SK-N-SH treated with all-trans-retinoic acid at 6 μM for 48 hours (cell line): ENCODE data around the gene POMP.

Experiments
- ARNTL ChIP-seq: fragments of 450-650 bp; formaldehyde crosslinking; IDR thresholded peaks from 2 replicates; pipeline ENCODE4 v1.5.0; 2020; ENCODE audit warnings: low read depth, mild to moderate bottlenecking, moderate library complexity, borderline replicate concordance
- CSDC2 ChIP-seq: fragments of 250-450 bp; sonication (Bioruptor Pico); IDR thresholded peaks from 2 replicates; pipeline ENCODE4 v1.5.0; 2020; ENCODE audit warnings: mild to moderate bottlenecking, moderate library complexity
- ISL1 ChIP-seq: fragments of 250-450 bp; sonication (Bioruptor Pico); IDR thresholded peaks from 2 replicates; pipeline ENCODE4 v2.1.2; 2022; ENCODE audit warnings: mild to moderate bottlenecking, moderate library complexity
- PPARA ChIP-seq: fragments of 250-450 bp; sonication (Bioruptor Pico); IDR thresholded peaks from 2 replicates; pipeline ENCODE4 v1.5.0; 2020; ENCODE audit warnings: mild to moderate bottlenecking, borderline replicate concordance
- RARB ChIP-seq: fragments of 250-450 bp; sonication (Bioruptor Pico); IDR thresholded peaks from 2 replicates; pipeline ENCODE4 v1.8.0; 2021; ENCODE audit warnings: mild to moderate bottlenecking, moderate library complexity
- ZFP30 ChIP-seq: fragments of 450-650 bp; formaldehyde crosslinking; IDR thresholded peaks from 2 replicates; pipeline ENCODE4 v1.5.0; 2022; ENCODE audit warnings: mild to moderate bottlenecking, moderate library complexity
- ZNF565 ChIP-seq: fragments of 450-650 bp; formaldehyde crosslinking; conservative IDR thresholded peaks from 2 replicates; pipeline ENCODE4 v1.5.0; 2020; ENCODE audit warnings: low read depth, mild to moderate bottlenecking, moderate library complexity
- ZNF70 ChIP-seq: fragments of 450-650 bp; formaldehyde crosslinking; IDR thresholded peaks from 2 replicates; pipeline ENCODE4 v1.5.0; 2020; ENCODE audit warnings: mild to moderate bottlenecking, moderate library complexity
- TF ChIP-seq, protein P1 (sequence below): fragments of 250-450 bp; sonication (Bioruptor Pico); IDR thresholded peaks from 2 replicates; pipeline ENCODE4 v1.8.0; 2021; ENCODE audit warnings: low read depth, mild to moderate bottlenecking, moderate library complexity, borderline replicate concordance
- TF ChIP-seq, protein P2 (sequence below): fragments of 250-450 bp; sonication (Bioruptor Pico); IDR thresholded peaks from 2 replicates; pipeline ENCODE4 v1.8.0; 2020; ENCODE audit warnings: mild to moderate bottlenecking, moderate library complexity, borderline replicate concordance
- TF ChIP-seq, protein P3 (sequence below): fragments of 250-450 bp; sonication (Bioruptor Pico); IDR thresholded peaks from 2 replicates; pipeline ENCODE4 v1.5.0; 2020; ENCODE audit warnings: mild to moderate bottlenecking, moderate library complexity
- TF ChIP-seq, protein P4 (sequence below): fragments of 250-450 bp; sonication (Bioruptor Pico); IDR thresholded peaks from 2 replicates; pipeline ENCODE4 v1.5.1; 2020; ENCODE audit warnings: low read depth, mild to moderate bottlenecking, moderate library complexity

DNA sequence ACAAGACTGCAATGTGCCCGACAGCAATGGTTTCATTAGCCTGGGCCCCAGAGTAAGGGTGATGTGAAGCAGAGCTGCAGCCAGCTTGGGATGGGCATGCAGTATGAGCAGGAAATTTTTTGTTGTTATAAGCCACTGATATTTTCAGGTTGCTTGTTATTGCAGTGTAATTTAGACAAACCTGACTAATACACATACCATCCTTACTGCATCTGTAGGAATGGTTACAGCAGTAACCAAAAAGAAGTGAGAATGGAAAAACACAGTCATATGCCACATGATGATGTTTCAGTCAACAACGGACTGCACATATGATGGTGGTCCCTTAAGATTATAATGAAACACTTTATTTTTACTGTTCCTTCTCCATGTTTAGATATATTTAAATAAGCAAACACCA lies 8.6 kb upstream of the POMP start:
- TF ChIP-seq ZFP30 (CRISPR knock-in tag) (no peak), CSDC2 (no peak), ARNTL (no peak), RARB (CRISPR knock-in tag) (no peak), ZNF565 (CRISPR knock-in tag) (no peak), PPARA (no peak), ISL1 (CRISPR knock-in tag) (no peak), ZNF70 (CRISPR knock-in tag) (no peak)
- TF ChIP-seq, protein P1, sequence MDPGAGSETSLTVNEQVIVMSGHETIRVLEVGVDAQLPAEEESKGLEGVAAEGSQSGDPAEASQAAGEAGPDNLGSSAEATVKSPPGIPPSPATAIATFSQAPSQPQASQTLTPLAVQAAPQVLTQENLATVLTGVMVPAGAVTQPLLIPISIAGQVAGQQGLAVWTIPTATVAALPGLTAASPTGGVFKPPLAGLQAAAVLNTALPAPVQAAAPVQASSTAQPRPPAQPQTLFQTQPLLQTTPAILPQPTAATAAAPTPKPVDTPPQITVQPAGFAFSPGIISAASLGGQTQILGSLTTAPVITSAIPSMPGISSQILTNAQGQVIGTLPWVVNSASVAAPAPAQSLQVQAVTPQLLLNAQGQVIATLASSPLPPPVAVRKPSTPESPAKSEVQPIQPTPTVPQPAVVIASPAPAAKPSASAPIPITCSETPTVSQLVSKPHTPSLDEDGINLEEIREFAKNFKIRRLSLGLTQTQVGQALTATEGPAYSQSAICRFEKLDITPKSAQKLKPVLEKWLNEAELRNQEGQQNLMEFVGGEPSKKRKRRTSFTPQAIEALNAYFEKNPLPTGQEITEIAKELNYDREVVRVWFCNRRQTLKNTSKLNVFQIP (CRISPR knock-in tag), result no peak
- TF ChIP-seq, protein P2, sequence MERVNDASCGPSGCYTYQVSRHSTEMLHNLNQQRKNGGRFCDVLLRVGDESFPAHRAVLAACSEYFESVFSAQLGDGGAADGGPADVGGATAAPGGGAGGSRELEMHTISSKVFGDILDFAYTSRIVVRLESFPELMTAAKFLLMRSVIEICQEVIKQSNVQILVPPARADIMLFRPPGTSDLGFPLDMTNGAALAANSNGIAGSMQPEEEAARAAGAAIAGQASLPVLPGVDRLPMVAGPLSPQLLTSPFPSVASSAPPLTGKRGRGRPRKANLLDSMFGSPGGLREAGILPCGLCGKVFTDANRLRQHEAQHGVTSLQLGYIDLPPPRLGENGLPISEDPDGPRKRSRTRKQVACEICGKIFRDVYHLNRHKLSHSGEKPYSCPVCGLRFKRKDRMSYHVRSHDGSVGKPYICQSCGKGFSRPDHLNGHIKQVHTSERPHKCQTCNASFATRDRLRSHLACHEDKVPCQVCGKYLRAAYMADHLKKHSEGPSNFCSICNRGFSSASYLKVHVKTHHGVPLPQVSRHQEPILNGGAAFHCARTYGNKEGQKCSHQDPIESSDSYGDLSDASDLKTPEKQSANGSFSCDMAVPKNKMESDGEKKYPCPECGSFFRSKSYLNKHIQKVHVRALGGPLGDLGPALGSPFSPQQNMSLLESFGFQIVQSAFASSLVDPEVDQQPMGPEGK (CRISPR knock-in tag), result no peak
- TF ChIP-seq, protein P3, sequence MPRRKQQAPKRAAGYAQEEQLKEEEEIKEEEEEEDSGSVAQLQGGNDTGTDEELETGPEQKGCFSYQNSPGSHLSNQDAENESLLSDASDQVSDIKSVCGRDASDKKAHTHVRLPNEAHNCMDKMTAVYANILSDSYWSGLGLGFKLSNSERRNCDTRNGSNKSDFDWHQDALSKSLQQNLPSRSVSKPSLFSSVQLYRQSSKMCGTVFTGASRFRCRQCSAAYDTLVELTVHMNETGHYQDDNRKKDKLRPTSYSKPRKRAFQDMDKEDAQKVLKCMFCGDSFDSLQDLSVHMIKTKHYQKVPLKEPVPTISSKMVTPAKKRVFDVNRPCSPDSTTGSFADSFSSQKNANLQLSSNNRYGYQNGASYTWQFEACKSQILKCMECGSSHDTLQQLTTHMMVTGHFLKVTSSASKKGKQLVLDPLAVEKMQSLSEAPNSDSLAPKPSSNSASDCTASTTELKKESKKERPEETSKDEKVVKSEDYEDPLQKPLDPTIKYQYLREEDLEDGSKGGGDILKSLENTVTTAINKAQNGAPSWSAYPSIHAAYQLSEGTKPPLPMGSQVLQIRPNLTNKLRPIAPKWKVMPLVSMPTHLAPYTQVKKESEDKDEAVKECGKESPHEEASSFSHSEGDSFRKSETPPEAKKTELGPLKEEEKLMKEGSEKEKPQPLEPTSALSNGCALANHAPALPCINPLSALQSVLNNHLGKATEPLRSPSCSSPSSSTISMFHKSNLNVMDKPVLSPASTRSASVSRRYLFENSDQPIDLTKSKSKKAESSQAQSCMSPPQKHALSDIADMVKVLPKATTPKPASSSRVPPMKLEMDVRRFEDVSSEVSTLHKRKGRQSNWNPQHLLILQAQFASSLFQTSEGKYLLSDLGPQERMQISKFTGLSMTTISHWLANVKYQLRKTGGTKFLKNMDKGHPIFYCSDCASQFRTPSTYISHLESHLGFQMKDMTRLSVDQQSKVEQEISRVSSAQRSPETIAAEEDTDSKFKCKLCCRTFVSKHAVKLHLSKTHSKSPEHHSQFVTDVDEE (CRISPR knock-in tag), result no peak
- TF ChIP-seq, protein P4, sequence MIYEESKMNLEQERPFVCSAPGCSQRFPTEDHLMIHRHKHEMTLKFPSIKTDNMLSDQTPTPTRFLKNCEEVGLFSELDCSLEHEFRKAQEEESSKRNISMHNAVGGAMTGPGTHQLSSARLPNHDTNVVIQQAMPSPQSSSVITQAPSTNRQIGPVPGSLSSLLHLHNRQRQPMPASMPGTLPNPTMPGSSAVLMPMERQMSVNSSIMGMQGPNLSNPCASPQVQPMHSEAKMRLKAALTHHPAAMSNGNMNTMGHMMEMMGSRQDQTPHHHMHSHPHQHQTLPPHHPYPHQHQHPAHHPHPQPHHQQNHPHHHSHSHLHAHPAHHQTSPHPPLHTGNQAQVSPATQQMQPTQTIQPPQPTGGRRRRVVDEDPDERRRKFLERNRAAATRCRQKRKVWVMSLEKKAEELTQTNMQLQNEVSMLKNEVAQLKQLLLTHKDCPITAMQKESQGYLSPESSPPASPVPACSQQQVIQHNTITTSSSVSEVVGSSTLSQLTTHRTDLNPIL (CRISPR knock-in tag), result no peak
